ENCODE data around the gene CSTF3. TPM values are rescaled to one million over a fixed set of nuclear protein-coding genes. Genes with fewer than 3 reads are reported as not detected.
"Not testable (repeated sequence)": the region's sequence is repeated elsewhere in the genome, so short reads cannot be mapped to it uniquely, and the experiment has no call there.

Gene CSTF3
- total RNA-seq, 2 donors from 2014 or later: 20.6 to 28.4 TPM

GRCh38 chr11:33052231-33052630 is 109.0 kb downstream of the CSTF3 start:
- no peak overlapping the region for H3K27ac Mint-ChIP-seq
- peaks cover 62% of the 10 kb centered on the region for H3K36me3 Mint-ChIP-seq (ENCODE audit: low read depth)
- no peaks in the 10 kb centered on the region for H3K27me3 Mint-ChIP-seq
- no peaks in the 10 kb centered on the region for H3K4me1 Mint-ChIP-seq
- H3K9me3 Mint-ChIP-seq: no peaks in the 10 kb centered on the region
- no peak for ATAC-seq (replicated peaks)
- H3K4me3 Mint-ChIP-seq: no peak overlapping the region

GRCh38 chr11:33049565-33050408 is 111.5 kb downstream of the CSTF3 start:
- not testable (repeated sequence) for ATAC-seq (replicated peaks); H3K4me3 Mint-ChIP-seq; H3K27ac Mint-ChIP-seq; H3K27me3 Mint-ChIP-seq; H3K9me3 Mint-ChIP-seq; H3K4me1 Mint-ChIP-seq
- H3K36me3 Mint-ChIP-seq (ENCODE audit: low read depth): peaks cover 70% of the 10 kb centered on the region

- not testable (repeated sequence) for H3K4me1 Mint-ChIP-seq; ATAC-seq (replicated peaks); H3K9me3 Mint-ChIP-seq; H3K4me3 Mint-ChIP-seq; H3K27me3 Mint-ChIP-seq; H3K27ac Mint-ChIP-seq
- H3K36me3 Mint-ChIP-seq (ENCODE audit: low read depth): peaks cover 70% of the 10 kb centered on the region
Observed at GRCh38 chr11:33048701-33049100, 112.6 kb downstream of the CSTF3 start.

- Mint-ChIP-seq H3K4me1 (peaks cover 11% of the 10 kb centered on the region), H3K27me3 (no peaks in the 10 kb centered on the region), H3K36me3 (ENCODE audit: low read depth) (peaks cover 62% of the 10 kb centered on the region), H3K27ac (no peak overlapping the region), H3K9me3 (no peaks in the 10 kb centered on the region), H3K4me3 (no peak overlapping the region)
- ATAC-seq (replicated peaks): no peak
Observed at GRCh38 chr11:33045551-33046255, 115.6 kb downstream of the CSTF3 start.

- Mint-ChIP-seq H3K27ac (no peak overlapping the region), H3K4me3 (no peak overlapping the region), H3K4me1 (peaks cover 13% of the 10 kb centered on the region), H3K36me3 (ENCODE audit: low read depth) (peaks cover 65% of the 10 kb centered on the region), H3K27me3 (no peaks in the 10 kb centered on the region), H3K9me3 (no peaks in the 10 kb centered on the region)
- no peak for ATAC-seq (replicated peaks)
Observed at GRCh38 chr11:33044285-33044756, 117.0 kb downstream of the CSTF3 start.

- Mint-ChIP-seq H3K27me3 (no peaks in the 10 kb centered on the region), H3K4me3 (peak overlapping the region; percentile 56), H3K27ac (peak overlapping the region; percentile 74), H3K9me3 (no peaks in the 10 kb centered on the region), H3K36me3 (ENCODE audit: low read depth) (peaks cover 60% of the 10 kb centered on the region), H3K4me1 (peaks cover 13% of the 10 kb centered on the region)
- ATAC-seq (replicated peaks): peak; percentile 30
Observed at GRCh38 chr11:33043221-33043830, 118.0 kb downstream of the CSTF3 start.

GRCh38 chr11:33040862-33041453 is 120.3 kb downstream of the CSTF3 start:
- ATAC-seq (replicated peaks): peak; percentile 52
- H3K4me1 Mint-ChIP-seq: peaks cover 13% of the 10 kb centered on the region
- H3K9me3 Mint-ChIP-seq: no peaks in the 10 kb centered on the region
- H3K4me3 Mint-ChIP-seq: peak overlapping the region; percentile 91
- H3K36me3 Mint-ChIP-seq (ENCODE audit: low read depth): peaks cover 36% of the 10 kb centered on the region
- no peaks in the 10 kb centered on the region for H3K27me3 Mint-ChIP-seq
- H3K27ac Mint-ChIP-seq: peak overlapping the region; percentile 96

GRCh38 chr11:33040033-33040861 is 121.0 kb downstream of the CSTF3 start:
- peaks cover 29% of the 10 kb centered on the region for H3K36me3 Mint-ChIP-seq (ENCODE audit: low read depth)
- no peaks in the 10 kb centered on the region for H3K9me3 Mint-ChIP-seq
- H3K27ac Mint-ChIP-seq: peak overlapping the region; percentile 96
- H3K4me1 Mint-ChIP-seq: peaks cover 13% of the 10 kb centered on the region
- peak overlapping the region; percentile 91 for H3K4me3 Mint-ChIP-seq
- ATAC-seq (replicated peaks): peak; percentile 71
- H3K27me3 Mint-ChIP-seq: peaks cover under 1% of the 10 kb centered on the region

- H3K9me3 Mint-ChIP-seq: no peaks in the 10 kb centered on the region
- H3K27ac Mint-ChIP-seq: peak within 1 kb of the TSS; percentile 96
- peaks cover 13% of the 10 kb centered on the region for H3K4me1 Mint-ChIP-seq
- peak within 1 kb of the TSS; percentile 91 for H3K4me3 Mint-ChIP-seq
- peaks cover 7% of the 10 kb centered on the region for H3K27me3 Mint-ChIP-seq
- ATAC-seq (replicated peaks): peak; percentile 64
- H3K36me3 Mint-ChIP-seq (ENCODE audit: low read depth): peaks cover 21% of the 10 kb centered on the region
Observed at GRCh38 chr11:33039274-33040032, 121.8 kb downstream of the CSTF3 start, which contains the start of gene TCP11L1. TSS of gene TCP11L1 (plus strand) at chr11:33039572. CDS start at chr11:33043774, 4,202 bp downstream.

GRCh38 chr11:33035011-33035410 is 126.3 kb downstream of the CSTF3 start:
- ATAC-seq (replicated peaks): no peak
- no peak overlapping the region for H3K27ac Mint-ChIP-seq

More at GRCh38 chr11:33035011-33035410, 126.3 kb downstream of the CSTF3 start:
- Mint-ChIP-seq H3K4me1 (no peaks in the 10 kb centered on the region), H3K4me3 (no peak overlapping the region), H3K36me3 (ENCODE audit: low read depth) (no peaks in the 10 kb centered on the region), H3K9me3 (no peaks in the 10 kb centered on the region), H3K27me3 (peaks cover 14% of the 10 kb centered on the region)
